VCaP (cell line): ENCODE measurements around the gene CANT1.

Experiments
- H3K27ac ChIP-seq: fragments of 450-650 bp; 2 replicates; pipeline ENCODE4 v1.5.1; 2017
- CTCF ChIP-seq: fragments of 450-650 bp; conservative IDR thresholded peaks from 2 replicates; pipeline ENCODE4 v1.5.1; 2017; ENCODE audit warnings: mild to moderate bottlenecking, moderate library complexity

Gene CANT1

GRCh38 chr17:79050551-79050950 is 41.0 kb upstream of the CANT1 start:
- TF ChIP-seq CTCF: no peak
- no peak overlapping the region for H3K27ac ChIP-seq

- no peak for TF ChIP-seq CTCF
- no peak overlapping the region for H3K27ac ChIP-seq
Measured at GRCh38 chr17:79049821-79050220, 40.3 kb upstream of the CANT1 start.

- no peak overlapping the region for H3K27ac ChIP-seq
Measured at GRCh38 chr17:79048826-79049755, 39.5 kb upstream of the CANT1 start.

GRCh38 chr17:79047923-79048825 is 38.6 kb upstream of the CANT1 start:
- no peak for TF ChIP-seq CTCF
- no peak overlapping the region for H3K27ac ChIP-seq

More at GRCh38 chr17:79048826-79049755, 39.5 kb upstream of the CANT1 start:
- TF ChIP-seq CTCF: no peak

GRCh38 chr17:79047291-79047920 is 37.8 kb upstream of the CANT1 start:
- TF ChIP-seq CTCF: no peak
- no peak overlapping the region for H3K27ac ChIP-seq

- no peak overlapping the region for H3K27ac ChIP-seq
- no peak for TF ChIP-seq CTCF
Measured at GRCh38 chr17:79046916-79047280, 37.3 kb upstream of the CANT1 start.
